ENCODE data around the gene MYRIP.
"Not testable (repeated sequence)": the region's sequence is repeated elsewhere in the genome, so short reads cannot be mapped to it uniquely, and the experiment has no call there.

The MYRIP gene

DNA sequence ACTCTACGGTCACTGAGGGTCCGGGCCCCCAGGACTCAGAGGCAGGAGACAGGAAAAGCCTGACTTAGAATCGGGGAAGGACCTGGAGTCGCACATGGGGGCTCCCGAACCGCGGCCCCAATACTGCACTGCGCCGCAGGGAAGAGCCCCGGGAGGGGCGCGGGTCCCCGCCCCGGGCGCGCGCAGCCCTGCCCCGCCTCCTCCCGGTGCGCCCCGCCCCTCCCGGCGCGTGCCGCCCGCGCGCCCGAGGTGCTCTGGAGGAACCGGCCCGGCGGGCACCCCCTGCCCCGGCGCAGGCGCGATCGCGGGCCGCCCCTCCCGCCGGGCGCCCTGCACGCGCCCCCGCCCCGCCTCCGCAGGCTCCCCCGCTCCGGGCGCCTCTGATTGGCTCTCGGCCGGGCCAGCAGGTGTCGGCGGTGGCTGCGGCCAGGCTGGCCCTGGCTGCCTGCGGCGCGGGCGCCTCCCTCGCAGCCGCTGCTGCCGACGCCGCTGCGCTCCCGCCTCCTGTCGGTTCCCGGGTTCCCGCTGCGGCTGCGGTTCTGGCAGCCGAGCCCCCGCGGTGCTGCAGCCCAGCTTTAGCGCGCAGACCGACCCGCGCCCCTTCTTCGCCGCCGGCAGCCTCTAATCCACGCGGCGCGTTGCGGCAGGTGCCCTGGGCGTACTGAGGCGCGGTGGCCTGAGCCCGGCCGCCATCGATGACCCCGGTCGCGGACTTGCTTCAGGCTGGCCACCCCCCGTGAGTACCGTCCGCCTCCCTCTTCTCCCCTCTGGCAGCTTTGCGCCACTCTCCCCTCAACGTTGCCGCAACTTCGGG, at the start of gene MYRIP:
Gene MYRIP, plus strand, starts transcription at position 429 of the 814 bp plus-strand sequence. CDS start 91,208 bp downstream, outside the sequence.
- DNase-seq, result peak; percentile 64

DNA sequence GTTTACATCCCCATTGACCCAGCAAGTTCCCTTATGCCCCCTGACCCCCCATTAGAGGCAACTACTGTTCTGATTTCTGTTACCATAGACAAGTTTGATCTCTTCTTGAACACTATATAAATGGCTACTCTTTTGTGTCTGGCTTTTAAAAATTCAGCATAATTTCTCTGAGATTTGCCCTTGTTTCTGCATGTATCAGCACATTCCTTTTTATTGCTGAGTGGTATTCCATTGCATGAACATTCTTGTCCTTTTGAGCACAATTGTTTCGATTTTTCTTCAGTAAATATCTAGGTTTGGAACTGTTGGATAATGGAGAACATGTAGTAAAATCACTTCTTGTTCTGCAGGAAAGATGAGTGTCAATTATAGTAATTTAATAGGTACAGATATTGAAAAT, 49.1 kb upstream of the MYRIP start:
- no peak for DNase-seq

DNA sequence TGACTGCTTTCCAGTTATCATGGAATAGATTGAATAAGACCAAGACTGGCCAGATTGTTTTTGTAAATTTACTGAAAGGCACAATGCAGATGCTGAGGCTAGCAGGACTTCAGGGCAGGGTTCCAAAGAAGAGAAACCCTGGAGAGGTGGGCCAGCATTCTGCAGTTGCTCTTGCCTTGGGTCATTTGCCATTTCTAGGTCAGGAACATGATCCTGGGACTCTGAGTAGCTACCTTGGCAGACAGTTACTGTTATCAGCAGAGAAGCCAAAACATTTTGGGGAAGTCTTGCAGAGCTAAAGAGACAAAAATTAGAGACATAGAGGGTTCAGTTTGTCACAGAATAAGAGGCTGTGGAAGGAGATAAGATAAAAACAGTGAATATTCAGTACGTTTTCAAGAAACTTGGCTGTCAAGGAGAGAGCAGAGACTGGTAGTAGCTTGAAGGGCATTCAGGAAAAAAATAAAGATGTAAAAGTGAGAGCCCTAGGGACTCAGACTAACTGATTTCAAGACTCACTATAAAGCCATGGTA, 46.8 kb upstream of the MYRIP start:
- DNase-seq, result no peak

DNA sequence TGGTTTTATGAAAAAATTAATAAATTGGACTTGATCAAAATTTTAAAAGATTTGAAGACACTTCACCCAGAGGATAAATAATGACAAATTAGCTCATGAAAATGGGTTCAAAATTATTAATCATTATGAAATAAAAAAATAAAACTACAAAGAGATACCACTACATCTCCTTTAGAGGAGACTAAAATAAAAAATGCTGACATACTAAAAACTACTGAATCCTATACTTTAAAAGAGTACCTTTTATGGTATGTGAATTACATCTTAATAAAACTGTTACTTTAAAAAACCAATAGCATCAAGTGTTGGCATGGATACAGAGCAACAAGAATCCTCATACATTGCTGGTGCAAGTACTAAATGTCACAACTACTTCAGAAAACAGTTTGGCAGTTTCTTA, 46.0 kb upstream of the MYRIP start:
- DNase-seq, result no peak

DNA sequence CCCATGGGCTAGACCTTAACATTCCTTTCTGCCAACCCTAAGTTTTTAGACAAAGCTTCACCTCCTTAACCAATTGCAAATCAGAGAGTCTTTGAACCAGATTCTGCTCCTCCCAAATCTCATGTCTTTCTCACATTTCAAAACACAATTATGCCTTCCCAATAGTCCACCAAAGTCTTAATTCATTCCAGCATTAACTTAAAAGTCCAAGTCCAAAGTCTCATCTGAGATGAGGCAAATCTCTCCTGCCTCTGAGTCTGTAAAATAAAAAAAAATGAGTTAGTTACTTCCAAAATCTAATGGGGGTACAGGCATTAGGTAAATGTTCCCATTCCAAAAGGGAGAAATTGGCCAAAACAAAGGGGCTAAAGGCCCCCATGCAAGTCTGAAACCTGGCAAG, 43.8 kb upstream of the MYRIP start:
- DNase-seq, result no peak

DNA sequence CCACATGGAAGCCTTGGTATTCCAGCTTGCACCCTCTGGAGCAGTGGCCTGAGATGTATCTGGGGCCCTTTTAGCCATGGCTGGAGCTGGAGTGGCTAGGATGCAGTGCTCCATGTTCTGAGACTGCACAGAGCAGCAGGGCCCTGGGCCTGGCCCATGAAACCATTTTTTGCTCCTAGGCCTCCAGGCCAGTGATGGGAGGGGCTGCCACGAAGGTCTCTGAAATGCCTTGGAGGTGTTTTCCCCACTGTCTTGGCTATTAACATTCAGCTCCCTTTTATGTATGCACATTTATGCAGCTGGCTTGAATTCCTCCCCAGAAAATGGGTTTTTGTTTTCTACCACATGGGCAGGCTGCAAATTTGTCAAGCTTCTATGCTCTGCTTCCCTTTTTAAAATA, 43.0 kb upstream of the MYRIP start:
- DNase-seq, result no peak

DNA sequence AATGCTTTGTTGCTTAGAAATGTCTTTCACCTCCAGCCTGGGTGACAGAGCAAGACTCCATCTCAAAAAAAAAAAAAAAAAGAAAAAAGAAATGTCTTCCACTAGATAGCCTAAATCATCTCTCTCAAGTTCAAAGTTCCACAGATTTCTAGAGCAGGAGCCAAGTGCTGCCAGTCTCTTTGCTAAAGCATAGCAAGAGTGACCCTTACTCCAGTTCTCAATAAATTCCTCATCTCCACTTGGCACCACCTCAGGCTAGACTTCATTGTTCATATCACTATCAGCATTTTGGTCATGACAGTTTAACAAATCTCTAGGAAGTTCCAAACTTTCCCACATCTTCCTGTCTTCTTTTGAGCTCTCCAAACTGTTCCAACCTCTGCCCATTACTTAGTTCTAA, 42.5 kb upstream of the MYRIP start:
- DNase-seq, result not testable (repeated sequence)

DNA sequence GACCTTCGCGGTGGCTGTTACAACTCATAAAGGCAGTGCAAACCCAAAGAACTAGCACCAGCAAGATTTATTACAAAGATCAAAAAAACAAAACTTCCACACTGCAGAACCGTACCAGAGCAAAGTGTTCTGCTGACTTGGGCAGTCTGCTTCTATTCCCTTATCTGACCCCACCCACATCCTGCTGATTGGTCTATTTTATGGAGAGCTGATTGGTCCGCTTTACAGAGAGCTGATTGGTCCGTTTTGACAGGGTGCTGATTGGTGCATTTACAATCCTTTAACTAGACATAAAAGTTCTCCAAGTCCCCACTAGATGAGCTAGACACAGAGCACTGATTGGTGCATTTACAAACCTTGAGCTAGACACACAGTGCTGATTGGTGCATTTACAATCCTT, 31.2 kb upstream of the MYRIP start:
- not testable (repeated sequence) for DNase-seq

DNA sequence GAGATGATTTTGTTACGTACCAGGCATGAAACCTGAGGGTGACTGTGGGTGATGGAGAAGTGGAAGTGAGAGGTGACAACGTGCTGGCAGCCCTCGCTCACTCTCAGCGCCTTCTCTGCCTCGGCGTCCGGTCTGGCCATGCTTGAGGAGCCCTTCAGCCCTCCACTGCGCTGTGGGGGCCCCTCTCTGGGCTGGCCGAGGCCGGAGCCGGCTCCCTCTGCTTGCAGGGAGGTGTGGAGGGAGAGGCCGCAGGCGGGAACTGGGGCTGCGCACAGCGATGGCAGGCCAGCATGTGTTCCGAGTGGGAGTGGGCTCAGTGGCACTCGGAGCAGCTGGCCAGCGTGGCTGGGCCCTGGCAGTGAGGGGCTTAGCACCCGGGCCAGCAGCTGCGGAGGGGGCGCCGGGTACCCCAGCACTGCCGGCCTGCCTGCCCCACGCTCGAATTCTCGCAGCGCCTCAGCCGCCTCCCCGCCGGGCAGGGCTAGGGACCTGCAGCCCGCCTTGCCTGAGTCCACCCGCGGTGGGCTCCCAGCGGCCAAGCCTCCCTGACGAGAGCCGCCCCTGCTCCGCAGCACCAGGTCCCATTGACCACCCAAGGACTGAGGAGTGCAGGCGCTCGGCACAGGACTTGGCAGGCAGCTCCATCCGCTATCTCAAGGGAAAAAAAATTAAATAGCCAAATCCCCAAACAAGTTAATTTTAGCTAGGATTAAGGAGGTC, 29.7 kb upstream of the MYRIP start:
- DNase-seq, result no peak

DNA sequence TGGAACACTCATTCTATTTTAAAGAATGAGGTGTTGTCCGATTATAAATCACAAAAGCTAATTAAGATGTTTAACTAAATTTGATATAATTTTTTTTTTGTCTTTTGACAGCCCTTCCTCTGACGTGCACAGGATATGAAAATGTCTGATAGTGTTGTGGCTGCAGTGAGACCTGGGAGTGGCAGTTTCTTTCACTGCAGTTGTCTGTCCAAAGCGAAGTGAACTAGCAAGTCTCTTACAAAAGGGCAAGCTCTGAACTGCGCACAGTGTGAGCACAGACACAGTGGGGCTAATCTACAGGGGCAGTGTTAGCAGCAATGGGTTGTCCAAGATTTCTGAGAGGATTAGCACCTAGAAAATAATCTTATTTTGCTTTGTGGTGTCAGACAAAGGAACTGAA, 29.1 kb upstream of the MYRIP start:
- DNase-seq, result no peak

DNA sequence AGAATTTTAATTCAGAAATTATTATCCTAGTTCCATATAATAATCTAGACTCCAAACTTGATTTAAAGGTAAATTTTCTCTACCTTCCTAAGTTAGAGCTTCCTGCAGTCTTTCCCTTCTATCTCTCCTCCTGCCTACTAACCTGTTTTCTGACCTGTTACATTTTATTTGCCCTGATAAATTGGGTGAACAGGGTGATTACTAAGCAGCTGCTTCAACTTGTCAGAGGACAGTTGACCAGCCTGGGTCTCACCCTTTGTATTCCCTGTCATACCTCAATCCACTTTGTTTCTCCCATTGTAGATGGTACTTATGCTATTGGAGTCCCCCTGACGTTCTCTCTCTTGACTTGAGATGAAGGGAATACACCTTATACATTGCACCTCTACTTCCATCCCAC, 28.4 kb upstream of the MYRIP start:
- DNase-seq, result no peak

DNA sequence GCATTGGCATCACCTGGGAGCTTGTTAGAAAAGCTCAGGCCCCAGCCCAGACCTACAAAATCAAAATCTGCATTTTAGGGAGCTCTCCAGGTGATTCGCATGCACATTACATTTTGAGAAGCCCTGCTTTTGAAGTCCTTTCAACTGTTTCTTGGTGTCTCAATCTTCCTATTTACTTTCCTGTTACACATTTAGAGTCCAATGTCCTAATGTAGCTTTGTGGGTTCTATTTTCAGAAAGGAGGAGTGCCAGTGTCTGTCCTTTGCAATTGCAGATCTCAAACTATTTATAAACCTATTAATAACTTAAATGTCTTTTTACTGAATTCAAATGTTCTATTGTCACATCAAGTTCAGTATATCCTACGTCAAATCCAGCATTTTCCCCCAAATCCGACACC, 27.8 kb upstream of the MYRIP start:
- DNase-seq, result no peak

DNA sequence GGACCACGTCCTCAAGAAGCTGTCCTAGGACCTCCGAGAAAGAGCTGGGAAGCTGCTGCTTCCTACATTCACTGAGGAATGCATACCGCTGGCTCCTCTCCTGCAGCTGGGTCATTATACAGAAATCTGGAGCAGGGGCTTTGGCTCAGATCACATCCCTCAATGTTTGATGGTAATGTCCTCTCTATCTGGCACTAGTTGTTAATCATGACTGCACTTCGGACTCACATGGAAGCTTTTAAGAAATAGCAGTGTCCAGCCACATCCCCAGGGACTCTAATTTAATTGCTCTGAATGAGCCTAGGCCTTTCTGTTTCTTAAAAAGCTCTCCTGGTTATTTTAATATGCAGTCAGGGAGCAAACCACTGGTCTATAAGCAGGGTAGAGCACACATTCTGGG, 25.7 kb upstream of the MYRIP start:
- no peak for DNase-seq

DNA sequence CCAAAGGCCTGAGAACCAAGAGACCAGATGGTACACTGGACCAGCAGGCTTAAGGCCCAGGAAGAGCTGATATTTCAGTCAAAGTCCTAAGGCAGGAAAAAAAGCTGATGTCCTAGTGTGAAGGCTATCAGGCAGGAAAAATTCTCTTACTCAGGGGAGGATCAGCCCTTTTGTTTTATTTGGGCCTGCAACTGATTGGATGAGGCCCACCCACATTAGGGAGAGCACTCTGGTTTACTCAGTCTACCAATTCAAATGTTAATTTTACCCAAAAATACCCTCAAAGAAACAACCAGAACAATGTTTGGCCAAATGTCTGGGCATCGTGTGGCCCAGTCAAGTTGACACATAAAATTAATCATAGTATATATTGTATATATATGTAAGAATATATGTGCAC, 24.5 kb upstream of the MYRIP start:
- no peak for DNase-seq

DNA sequence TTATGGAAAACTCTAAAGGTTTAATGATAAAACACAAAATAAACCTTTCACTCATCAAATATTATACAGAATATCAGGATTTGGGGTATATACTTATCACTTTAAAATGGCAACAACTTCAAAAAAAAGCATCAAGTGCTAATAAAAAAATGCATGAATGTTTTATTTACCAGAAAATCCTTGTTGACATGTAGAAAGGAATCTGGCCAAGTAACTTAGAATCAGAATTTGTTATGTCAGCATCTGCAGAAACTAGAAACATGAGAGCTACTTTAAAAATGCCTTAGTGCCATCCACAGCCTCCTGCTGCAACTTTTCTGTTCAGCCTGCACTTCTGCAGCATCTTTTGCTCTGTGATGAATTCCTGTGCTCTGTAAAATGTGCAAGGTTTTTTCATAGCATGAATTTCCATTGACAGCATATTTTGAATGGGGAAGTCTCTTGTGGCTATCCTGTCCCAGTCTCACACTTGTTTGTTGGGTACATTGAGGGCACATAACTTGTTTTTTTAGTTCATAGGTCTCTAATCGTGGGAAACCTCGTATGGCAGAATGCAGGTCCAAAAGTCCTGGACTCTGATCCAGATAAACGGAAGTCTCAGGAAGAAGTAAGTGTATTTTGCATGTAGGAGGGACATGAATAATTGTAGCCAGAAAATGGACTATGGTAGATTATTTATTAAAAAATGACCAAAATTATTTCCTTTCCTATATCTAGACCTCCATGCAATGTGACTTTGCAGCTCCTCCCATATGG, 21.1 kb upstream of the MYRIP start:
- no peak for DNase-seq

DNA sequence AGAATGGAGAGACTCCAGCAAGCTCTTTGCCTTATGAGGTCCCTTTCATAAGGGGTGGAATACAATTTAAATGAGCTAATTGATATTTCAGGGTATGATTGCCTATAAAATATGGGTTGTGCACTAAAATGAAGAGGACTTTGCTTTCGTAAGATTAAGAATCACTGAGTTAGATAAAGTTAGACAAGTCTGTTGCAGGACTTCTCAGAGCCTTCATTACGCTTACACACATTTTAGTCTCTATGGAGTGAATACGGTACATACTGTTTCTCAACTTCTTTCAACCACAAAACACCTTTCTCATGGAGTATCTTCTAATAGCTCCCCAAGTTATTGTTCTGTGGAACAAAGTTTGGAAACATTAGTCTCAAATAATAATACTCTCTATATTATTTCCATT, 17.8 kb upstream of the MYRIP start:
- DNase-seq, result no peak

DNA sequence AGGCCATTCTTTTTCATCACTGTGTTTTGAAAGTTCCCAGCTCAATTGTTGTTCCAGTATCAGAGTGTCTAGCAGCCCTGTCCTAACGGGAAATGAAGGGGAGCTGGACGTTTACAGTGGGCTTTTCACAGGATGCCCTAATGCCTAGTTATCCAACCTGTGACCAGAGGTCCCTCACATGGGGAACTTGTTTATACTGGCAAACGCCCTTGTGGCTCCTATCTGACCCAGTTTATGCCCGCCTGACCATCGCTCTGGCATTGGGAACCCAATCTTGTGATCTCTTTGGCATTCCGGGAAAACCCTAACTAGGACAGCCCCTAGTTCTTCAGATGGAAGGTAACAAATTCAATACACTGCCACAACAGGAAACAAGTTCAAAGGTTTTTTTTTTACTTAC, 14.5 kb upstream of the MYRIP start:
- no peak for DNase-seq

DNA sequence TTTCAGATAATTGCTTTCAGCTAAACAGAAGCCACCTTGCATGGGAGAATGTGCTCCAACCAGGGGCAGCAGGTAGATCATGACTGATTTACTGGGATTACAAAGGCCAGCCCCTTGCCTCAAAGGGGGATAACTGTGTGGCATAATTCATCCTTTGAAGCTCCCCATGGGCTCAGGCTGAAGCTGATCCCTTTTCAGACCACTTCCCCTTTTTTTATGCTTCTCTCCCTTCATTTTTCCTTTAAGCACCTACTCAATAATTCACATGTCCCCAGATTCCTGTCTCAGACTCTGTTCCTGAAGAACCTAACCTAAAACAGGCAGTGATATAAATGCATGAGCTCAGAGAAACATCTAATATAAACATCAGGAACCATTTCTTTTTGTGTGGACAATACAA, 8.2 kb upstream of the MYRIP start:
- DNase-seq, result no peak

DNA sequence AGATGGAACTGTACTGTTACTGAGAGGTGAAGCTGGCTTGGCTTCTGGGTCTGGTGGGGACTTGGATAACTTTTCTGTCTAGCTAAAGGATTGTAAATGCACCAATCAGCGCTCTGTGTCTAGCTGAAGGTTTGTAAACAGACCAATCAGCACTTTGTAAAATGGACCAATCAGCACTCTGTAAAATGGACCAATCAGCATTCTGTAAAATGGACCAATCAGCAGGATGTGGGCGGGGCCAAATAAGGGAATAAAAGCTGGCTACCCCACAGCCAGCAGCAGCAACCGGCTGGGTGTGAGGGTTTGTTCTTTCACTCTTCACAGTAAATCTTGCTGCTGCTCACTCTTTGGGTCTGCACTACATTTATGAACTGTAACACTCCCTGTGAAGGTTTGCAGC, 6.9 kb upstream of the MYRIP start:
- not testable (repeated sequence) for DNase-seq

DNA sequence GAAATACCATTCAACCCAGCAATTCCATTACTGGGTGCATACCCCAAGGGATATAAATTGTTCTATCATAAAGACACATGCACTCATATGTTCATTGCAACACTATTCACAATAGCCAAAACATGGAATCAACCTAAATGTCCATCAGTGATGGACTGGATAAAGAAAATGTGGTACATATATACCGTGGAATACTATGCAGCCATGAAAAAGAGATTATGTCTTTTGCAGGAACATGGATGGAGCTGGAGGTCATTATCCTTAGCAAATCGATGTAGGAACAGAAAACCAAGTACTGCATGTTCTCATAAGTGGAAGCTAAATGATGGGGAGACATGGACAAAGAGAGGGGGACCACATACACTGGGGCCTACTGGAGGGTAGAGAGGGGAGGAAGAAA, 5.5 kb upstream of the MYRIP start:
- DNase-seq, result no peak

DNA sequence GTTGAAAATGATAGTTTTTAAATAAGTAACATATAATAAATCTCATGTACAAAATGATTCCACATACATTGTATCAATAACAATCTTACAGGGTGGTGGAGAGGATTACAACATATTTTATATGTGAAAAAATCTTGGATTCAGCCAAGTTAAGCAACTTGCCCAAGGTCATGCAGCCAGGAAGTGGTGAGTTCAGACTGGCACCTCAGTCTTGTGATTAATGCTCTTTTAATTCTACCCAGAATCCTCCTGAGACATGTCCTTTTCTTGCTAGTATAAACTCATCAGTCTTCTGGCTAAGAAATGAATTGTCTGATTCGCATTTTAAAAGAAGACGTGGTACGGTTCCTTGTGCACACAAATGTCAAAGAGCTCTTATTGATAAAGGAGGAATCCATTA, 4.5 kb upstream of the MYRIP start:
- DNase-seq, result no peak

DNA sequence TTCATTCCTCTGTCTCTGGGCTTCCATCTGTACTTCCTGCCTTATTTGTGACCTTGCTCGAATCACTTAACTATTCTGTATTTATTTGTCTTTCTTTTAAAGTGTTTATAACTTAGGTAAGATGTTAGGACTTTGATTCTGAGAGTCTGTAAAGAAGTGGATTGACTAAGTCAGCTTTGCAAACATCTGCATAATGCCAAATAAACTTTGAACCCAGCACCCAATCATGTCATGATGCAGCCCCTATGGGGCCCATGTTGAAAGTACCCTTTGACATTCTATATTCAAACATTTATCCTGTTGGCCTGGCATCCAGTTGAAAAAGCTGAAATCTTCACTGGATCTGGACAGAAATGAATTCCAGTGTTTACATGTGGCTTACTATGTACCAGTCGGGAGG, 3.8 kb upstream of the MYRIP start:
- DNase-seq, result no peak

DNA sequence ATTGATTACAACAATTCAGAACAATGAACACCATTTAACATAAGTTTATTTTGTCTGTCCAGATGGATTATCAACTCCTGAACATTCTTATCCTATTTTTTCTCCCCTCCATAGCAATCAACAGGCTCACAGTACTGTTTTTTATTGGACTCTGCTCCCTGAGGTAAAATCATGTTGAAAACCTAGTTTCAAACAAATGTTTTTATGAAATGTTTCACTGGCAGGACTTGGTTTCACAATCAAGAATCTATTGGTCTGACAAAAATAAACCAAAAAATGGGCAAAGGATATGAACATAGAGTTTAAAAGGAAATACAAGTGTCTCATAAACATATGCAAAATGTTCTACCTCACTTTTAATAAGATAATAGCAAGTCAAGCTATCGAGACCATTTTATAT, 2.6 kb upstream of the MYRIP start:
- DNase-seq, result no peak

Data from COR-L47 (cell line).